HFF-Myc (cell line): Measurements from ENCODE around the gene CAGE1.
"Not testable (repeated sequence)": the region's sequence is repeated elsewhere in the genome, so short reads cannot be mapped to it uniquely, and the experiment has no call there.

Experiments
- DNase-seq: peaks from one replicate; pipeline ENCODE4 v3.0.0-alpha.2; 2011; ENCODE audit warnings: low read depth; ENCODE audit errors: extremely low read depth
- H3K4me3 ChIP-seq: replicated peaks from 2 replicates; pipeline ENCODE4 v1.5.1; 2011; ENCODE audit warnings: low read depth, mild to moderate bottlenecking, control low read depth, low read length
- CTCF ChIP-seq: IDR thresholded peaks from 2 replicates; pipeline ENCODE4 v1.5.1; 2012; ENCODE audit warnings: mild to moderate bottlenecking, low read depth, low read length, control low read depth; ENCODE audit errors: missing control alignments

Gene CAGE1

GRCh38 chr6:7328243-7328642 lies 61.3 kb downstream of the CAGE1 start:
- no peak for DNase-seq
- no peak overlapping the region for H3K4me3 ChIP-seq
- TF ChIP-seq CTCF: no peak

- TF ChIP-seq CTCF: no peak
- H3K4me3 ChIP-seq: no peak overlapping the region
- DNase-seq: no peak
Measured at GRCh38 chr6:7325750-7326149, 63.8 kb downstream of the CAGE1 start.

GRCh38 chr6:7324520-7324919 lies 65.0 kb downstream of the CAGE1 start:
- TF ChIP-seq CTCF: no peak
- no peak for DNase-seq

GRCh38 chr6:7323074-7323473 lies 66.5 kb downstream of the CAGE1 start:
- no peak for TF ChIP-seq CTCF
- no peak for DNase-seq

More at GRCh38 chr6:7324520-7324919, 65.0 kb downstream of the CAGE1 start:
- no peak overlapping the region for H3K4me3 ChIP-seq

GRCh38 chr6:7321866-7322265 lies 67.7 kb downstream of the CAGE1 start:
- DNase-seq, H3K4me3 ChIP-seq: not testable (repeated sequence)

More at GRCh38 chr6:7323074-7323473, 66.5 kb downstream of the CAGE1 start:
- H3K4me3 ChIP-seq: no peak overlapping the region

- DNase-seq, H3K4me3 ChIP-seq: not testable (repeated sequence)
Measured at GRCh38 chr6:7319406-7319805, 70.1 kb downstream of the CAGE1 start.

- DNase-seq: no peak
- no peak overlapping the region for H3K4me3 ChIP-seq
- TF ChIP-seq CTCF: no peak
Measured at GRCh38 chr6:7317538-7317937, 72.0 kb downstream of the CAGE1 start.

GRCh38 chr6:7316658-7317533 lies 72.6 kb downstream of the CAGE1 start:
- no peak for TF ChIP-seq CTCF
- DNase-seq: no peak
- no peak overlapping the region for H3K4me3 ChIP-seq
